GM12878 (cell line): Measurements from ENCODE around the gene NAPEPLD.
"Not testable (repeated sequence)": the region's sequence is repeated elsewhere in the genome, so short reads cannot be mapped to it uniquely, and the experiment has no call there.

Experiments
- BCL11A ChIP-seq: IDR thresholded peaks from 2 replicates; pipeline ENCODE4 v1.6.1; 2011; ENCODE audit warnings: low read depth, low read length
- GABPA ChIP-seq: IDR thresholded peaks from 2 replicates; pipeline ENCODE4 v1.6.1; 2014; ENCODE audit warnings: antibody characterized with exemption, low read depth, mild to moderate bottlenecking, inconsistent platforms
- GATAD2B ChIP-seq: fragments of 450-650 bp; conservative IDR thresholded peaks from 2 replicates; pipeline ENCODE4 v1.6.1; 2017; ENCODE audit warnings: low read depth, mild to moderate bottlenecking, moderate library complexity
- HDGF ChIP-seq: fragments of 450-650 bp; IDR thresholded peaks from 2 replicates; pipeline ENCODE4 v1.6.1; 2016; ENCODE audit warnings: antibody characterized with exemption
- KDM1A ChIP-seq: fragments of 200-600 bp; sonication (generic); IDR thresholded peaks from 2 replicates; pipeline ENCODE4 v1.6.1; 2016; ENCODE audit warnings: borderline replicate concordance
- NFXL1 ChIP-seq: fragments of 450-650 bp; IDR thresholded peaks from 2 replicates; pipeline ENCODE4 v1.6.1; 2017; ENCODE audit warnings: antibody characterized with exemption, mild to moderate bottlenecking, borderline replicate concordance
- SMAD5 ChIP-seq: IDR thresholded peaks from 2 replicates; pipeline ENCODE4 v1.6.1; 2016; ENCODE audit warnings: antibody characterized with exemption, low read depth
- SP1 ChIP-seq: IDR thresholded peaks from one replicate; pipeline ENCODE4 v1.6.1; 2011; ENCODE audit warnings: low read depth, low read length
- TF ChIP-seq, protein P1 (sequence below), 3 experiments: IDR thresholded peaks in 2 of 3; conservative IDR thresholded peaks in 1 of 3; 2 replicates each; pipeline ENCODE4 v1.5.1; 2011; ENCODE audit warnings: low read depth in 3 of 3, low read length in 3 of 3, mild to moderate bottlenecking in 3 of 3, control low read depth in 2 of 3, moderate library complexity in 2 of 3, inconsistent platforms in 1 of 3, mixed read lengths in 1 of 3; ENCODE audit not compliant: control insufficient read depth in 2 of 3, insufficient read depth in 1 of 3; ENCODE audit errors: extremely low read depth in 1 of 3
- TF ChIP-seq, protein P2 (sequence below): IDR thresholded peaks from 2 replicates; pipeline ENCODE4 v1.6.1; 2012; ENCODE audit warnings: low read depth, low read length, improper control_type of control experiment
- TF ChIP-seq, protein P3 (sequence below): fragments of 450-650 bp; IDR thresholded peaks from 2 replicates; pipeline ENCODE4 v1.6.1; 2016; ENCODE audit warnings: mild to moderate bottlenecking, moderate library complexity, borderline replicate concordance
- TF ChIP-seq, protein P4 (sequence below): IDR thresholded peaks from 2 replicates; pipeline ENCODE4 v1.6.1; 2012; ENCODE audit warnings: mild to moderate bottlenecking, low read depth, low read length

DNA sequence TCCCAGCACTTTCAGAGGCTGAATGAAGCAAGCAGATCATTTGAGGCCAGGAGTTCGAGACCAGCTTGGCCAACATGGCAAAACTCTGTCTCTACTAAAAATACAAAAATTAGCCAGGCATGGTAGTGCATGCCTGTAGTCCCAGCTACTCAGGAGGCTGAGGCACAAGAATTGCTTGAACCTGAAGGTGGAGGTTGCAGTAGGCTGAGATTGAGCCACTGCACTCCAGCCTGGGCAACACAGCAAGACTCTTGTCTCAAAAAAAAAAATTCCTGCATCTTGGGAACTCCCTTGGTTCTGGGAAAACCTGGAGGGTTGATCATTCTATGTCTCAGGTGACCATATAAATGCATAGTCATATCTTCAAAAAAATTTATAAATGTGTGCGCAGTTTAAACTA lies 4.1 kb downstream of the NAPEPLD start:
- TF ChIP-seq BCL11A, SMAD5, KDM1A, GABPA, GATAD2B, NFXL1, SP1, HDGF: not testable (repeated sequence)
- TF ChIP-seq, protein P1, sequence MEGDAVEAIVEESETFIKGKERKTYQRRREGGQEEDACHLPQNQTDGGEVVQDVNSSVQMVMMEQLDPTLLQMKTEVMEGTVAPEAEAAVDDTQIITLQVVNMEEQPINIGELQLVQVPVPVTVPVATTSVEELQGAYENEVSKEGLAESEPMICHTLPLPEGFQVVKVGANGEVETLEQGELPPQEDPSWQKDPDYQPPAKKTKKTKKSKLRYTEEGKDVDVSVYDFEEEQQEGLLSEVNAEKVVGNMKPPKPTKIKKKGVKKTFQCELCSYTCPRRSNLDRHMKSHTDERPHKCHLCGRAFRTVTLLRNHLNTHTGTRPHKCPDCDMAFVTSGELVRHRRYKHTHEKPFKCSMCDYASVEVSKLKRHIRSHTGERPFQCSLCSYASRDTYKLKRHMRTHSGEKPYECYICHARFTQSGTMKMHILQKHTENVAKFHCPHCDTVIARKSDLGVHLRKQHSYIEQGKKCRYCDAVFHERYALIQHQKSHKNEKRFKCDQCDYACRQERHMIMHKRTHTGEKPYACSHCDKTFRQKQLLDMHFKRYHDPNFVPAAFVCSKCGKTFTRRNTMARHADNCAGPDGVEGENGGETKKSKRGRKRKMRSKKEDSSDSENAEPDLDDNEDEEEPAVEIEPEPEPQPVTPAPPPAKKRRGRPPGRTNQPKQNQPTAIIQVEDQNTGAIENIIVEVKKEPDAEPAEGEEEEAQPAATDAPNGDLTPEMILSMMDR (IDR thresholded peaks at IDR 0.05 in 2 of 3, conservative IDR thresholded peaks at IDR 0.05 in 1 of 3; ENCODE audit: control insufficient read depth in 2 of 3, extremely low read depth in 1 of 3, insufficient read depth in 1 of 3, low read depth in 3 of 3, low read length in 3 of 3): not testable (repeated sequence)
- TF ChIP-seq, protein P2, sequence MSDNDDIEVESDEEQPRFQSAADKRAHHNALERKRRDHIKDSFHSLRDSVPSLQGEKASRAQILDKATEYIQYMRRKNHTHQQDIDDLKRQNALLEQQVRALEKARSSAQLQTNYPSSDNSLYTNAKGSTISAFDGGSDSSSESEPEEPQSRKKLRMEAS: not testable (repeated sequence)
- TF ChIP-seq, protein P3, sequence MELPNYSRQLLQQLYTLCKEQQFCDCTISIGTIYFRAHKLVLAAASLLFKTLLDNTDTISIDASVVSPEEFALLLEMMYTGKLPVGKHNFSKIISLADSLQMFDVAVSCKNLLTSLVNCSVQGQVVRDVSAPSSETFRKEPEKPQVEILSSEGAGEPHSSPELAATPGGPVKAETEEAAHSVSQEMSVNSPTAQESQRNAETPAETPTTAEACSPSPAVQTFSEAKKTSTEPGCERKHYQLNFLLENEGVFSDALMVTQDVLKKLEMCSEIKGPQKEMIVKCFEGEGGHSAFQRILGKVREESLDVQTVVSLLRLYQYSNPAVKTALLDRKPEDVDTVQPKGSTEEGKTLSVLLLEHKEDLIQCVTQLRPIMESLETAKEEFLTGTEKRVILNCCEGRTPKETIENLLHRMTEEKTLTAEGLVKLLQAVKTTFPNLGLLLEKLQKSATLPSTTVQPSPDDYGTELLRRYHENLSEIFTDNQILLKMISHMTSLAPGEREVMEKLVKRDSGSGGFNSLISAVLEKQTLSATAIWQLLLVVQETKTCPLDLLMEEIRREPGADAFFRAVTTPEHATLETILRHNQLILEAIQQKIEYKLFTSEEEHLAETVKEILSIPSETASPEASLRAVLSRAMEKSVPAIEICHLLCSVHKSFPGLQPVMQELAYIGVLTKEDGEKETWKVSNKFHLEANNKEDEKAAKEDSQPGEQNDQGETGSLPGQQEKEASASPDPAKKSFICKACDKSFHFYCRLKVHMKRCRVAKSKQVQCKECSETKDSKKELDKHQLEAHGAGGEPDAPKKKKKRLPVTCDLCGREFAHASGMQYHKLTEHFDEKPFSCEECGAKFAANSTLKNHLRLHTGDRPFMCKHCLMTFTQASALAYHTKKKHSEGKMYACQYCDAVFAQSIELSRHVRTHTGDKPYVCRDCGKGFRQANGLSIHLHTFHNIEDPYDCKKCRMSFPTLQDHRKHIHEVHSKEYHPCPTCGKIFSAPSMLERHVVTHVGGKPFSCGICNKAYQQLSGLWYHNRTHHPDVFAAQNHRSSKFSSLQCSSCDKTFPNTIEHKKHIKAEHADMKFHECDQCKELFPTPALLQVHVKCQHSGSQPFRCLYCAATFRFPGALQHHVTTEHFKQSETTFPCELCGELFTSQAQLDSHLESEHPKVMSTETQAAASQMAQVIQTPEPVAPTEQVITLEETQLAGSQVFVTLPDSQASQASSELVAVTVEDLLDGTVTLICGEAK: not testable (repeated sequence)
- TF ChIP-seq, protein P4, sequence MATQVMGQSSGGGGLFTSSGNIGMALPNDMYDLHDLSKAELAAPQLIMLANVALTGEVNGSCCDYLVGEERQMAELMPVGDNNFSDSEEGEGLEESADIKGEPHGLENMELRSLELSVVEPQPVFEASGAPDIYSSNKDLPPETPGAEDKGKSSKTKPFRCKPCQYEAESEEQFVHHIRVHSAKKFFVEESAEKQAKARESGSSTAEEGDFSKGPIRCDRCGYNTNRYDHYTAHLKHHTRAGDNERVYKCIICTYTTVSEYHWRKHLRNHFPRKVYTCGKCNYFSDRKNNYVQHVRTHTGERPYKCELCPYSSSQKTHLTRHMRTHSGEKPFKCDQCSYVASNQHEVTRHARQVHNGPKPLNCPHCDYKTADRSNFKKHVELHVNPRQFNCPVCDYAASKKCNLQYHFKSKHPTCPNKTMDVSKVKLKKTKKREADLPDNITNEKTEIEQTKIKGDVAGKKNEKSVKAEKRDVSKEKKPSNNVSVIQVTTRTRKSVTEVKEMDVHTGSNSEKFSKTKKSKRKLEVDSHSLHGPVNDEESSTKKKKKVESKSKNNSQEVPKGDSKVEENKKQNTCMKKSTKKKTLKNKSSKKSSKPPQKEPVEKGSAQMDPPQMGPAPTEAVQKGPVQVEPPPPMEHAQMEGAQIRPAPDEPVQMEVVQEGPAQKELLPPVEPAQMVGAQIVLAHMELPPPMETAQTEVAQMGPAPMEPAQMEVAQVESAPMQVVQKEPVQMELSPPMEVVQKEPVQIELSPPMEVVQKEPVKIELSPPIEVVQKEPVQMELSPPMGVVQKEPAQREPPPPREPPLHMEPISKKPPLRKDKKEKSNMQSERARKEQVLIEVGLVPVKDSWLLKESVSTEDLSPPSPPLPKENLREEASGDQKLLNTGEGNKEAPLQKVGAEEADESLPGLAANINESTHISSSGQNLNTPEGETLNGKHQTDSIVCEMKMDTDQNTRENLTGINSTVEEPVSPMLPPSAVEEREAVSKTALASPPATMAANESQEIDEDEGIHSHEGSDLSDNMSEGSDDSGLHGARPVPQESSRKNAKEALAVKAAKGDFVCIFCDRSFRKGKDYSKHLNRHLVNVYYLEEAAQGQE: not testable (repeated sequence)
